Mesothelial cell of epicardium (in vitro differentiated cells): ENCODE results near the gene SPC24. TPM values are rescaled to one million over a fixed set of nuclear protein-coding genes. Genes with fewer than 3 reads are reported as not detected.
A peak's percentile ranks its signal among the peaks of the same experiment; 100 is the strongest.

Source experiments
- DNase-seq, 2 experiments: peaks; one replicate each; pipeline ENCODE4 v3.0.0; 2021; ENCODE audit warnings: low spot score in 2 of 2; ENCODE audit not compliant: unreplicated experiment in 2 of 2
- H3K27ac Mint-ChIP-seq: 2 replicates; pipeline ENCODE4 v1.8.0; 2021; ENCODE audit warnings: mixed read lengths
- H3K27me3 Mint-ChIP-seq: 2 replicates; pipeline ENCODE4 v1.8.0; 2021; ENCODE audit warnings: low read depth, mixed read lengths
- H3K36me3 Mint-ChIP-seq: 2 replicates; pipeline ENCODE4 v1.8.0; 2021; ENCODE audit warnings: mixed read lengths
- H3K4me1 Mint-ChIP-seq: 2 replicates; pipeline ENCODE4 v1.8.0; 2021; ENCODE audit warnings: mixed read lengths
- H3K4me3 Mint-ChIP-seq: 2 replicates; pipeline ENCODE4 v1.8.0; 2021; ENCODE audit warnings: mild to moderate bottlenecking, moderate library complexity, mixed read lengths
- H3K9me3 Mint-ChIP-seq: 2 replicates; pipeline ENCODE4 v1.8.0; 2021; ENCODE audit warnings: mixed read lengths
- CTCF ChIP-seq: fragments of 200-600 bp; sonication (generic); IDR thresholded peaks from one replicate; pipeline ENCODE4 v1.5.0; 2021; ENCODE audit warnings: antibody characterized with exemption; ENCODE audit not compliant: unreplicated experiment
- total RNA-seq: library from RNA; stranded (reverse); gene quantifications from 3 replicates; pipeline ENCODE4 v1.2.1, GENCODE V29; 2021

Gene SPC24
- total RNA-seq, 1 donor from 2014 or later: 22.0 TPM

GRCh38 chr19:11152318-11153062, 3.1 kb downstream of the SPC24 start:
- peaks cover 18% of the 10 kb centered on the region for H3K4me1 Mint-ChIP-seq
- H3K27me3 Mint-ChIP-seq: no peaks in the 10 kb centered on the region
- no peak for TF ChIP-seq CTCF
- peak overlapping the region; percentile 30 for H3K27ac Mint-ChIP-seq
- H3K4me3 Mint-ChIP-seq: no peak overlapping the region
- H3K9me3 Mint-ChIP-seq: no peaks in the 10 kb centered on the region
- DNase-seq: no peak
- H3K36me3 Mint-ChIP-seq: no peaks in the 10 kb centered on the region

GRCh38 chr19:11151181-11151580, 4.4 kb downstream of the SPC24 start:
- H3K36me3 Mint-ChIP-seq: peaks cover 3% of the 10 kb centered on the region

GRCh38 chr19:11148001-11148400, 7.6 kb downstream of the SPC24 start:
- TF ChIP-seq CTCF: no peak
- no peak overlapping the region for H3K27ac Mint-ChIP-seq
- peaks cover 9% of the 10 kb centered on the region for H3K36me3 Mint-ChIP-seq

More at GRCh38 chr19:11151181-11151580, 4.4 kb downstream of the SPC24 start:
- Mint-ChIP-seq H3K27me3 (no peaks in the 10 kb centered on the region), H3K4me3 (no peak overlapping the region), H3K27ac (peak overlapping the region; percentile 92), H3K4me1 (peaks cover 16% of the 10 kb centered on the region), H3K9me3 (no peaks in the 10 kb centered on the region)
- TF ChIP-seq CTCF: no peak
- DNase-seq: no peak

GRCh38 chr19:11145536-11145924, 10.1 kb downstream of the SPC24 start:
- no peak for TF ChIP-seq CTCF
- peaks cover 9% of the 10 kb centered on the region for H3K36me3 Mint-ChIP-seq
- DNase-seq: no peak
- peaks cover 23% of the 10 kb centered on the region for H3K4me1 Mint-ChIP-seq
- H3K4me3 Mint-ChIP-seq: no peak overlapping the region
- H3K9me3 Mint-ChIP-seq: no peaks in the 10 kb centered on the region
- no peak overlapping the region for H3K27ac Mint-ChIP-seq
- H3K27me3 Mint-ChIP-seq: no peaks in the 10 kb centered on the region

More at GRCh38 chr19:11148001-11148400, 7.6 kb downstream of the SPC24 start:
- Mint-ChIP-seq H3K4me1 (peaks cover 15% of the 10 kb centered on the region), H3K9me3 (no peaks in the 10 kb centered on the region), H3K27me3 (no peaks in the 10 kb centered on the region), H3K4me3 (no peak overlapping the region)
- DNase-seq: no peak

- Mint-ChIP-seq H3K27ac (peak overlapping the region; percentile 94), H3K9me3 (no peaks in the 10 kb centered on the region)
Observed at GRCh38 chr19:11142528-11143171, 12.9 kb downstream of the SPC24 start.

More at GRCh38 chr19:11142528-11143171, 12.9 kb downstream of the SPC24 start:
- H3K27me3 Mint-ChIP-seq: no peaks in the 10 kb centered on the region
- H3K4me1 Mint-ChIP-seq: peaks cover 38% of the 10 kb centered on the region
- peak overlapping the region; percentile 17 for H3K4me3 Mint-ChIP-seq
- DNase-seq: peak; percentile 69 to 82
- TF ChIP-seq CTCF: no peak
- H3K36me3 Mint-ChIP-seq: peaks cover 9% of the 10 kb centered on the region
